Measurements from ENCODE around the gene ANKS1A. TPM values are rescaled to one million over a fixed set of nuclear protein-coding genes. Genes with fewer than 3 reads are reported as not detected.

The ANKS1A gene
- total RNA-seq, 1 experiment from 2014 or later = 26.5 TPM

- Histone ChIP-seq H3K79me2 (ENCODE audit: insufficient read depth, low read length) (no peaks in the 10 kb centered on the region), H4K91ac (ENCODE audit: insufficient read length, low read depth, low read length) (no peak overlapping the region), H4K5ac (ENCODE audit: insufficient read length, low read depth, low read length) (no peak overlapping the region), H4K8ac (replicated peaks; ENCODE audit: insufficient read length, low read depth, low read length) (no peak overlapping the region), H2BK20ac (ENCODE audit: low read depth, low read length, poor library complexity, severe bottlenecking) (no peak overlapping the region), H3K4ac (ENCODE audit: low read depth, low read length) (no peak overlapping the region), H2BK5ac (ENCODE audit: insufficient read length, low read length) (no peak overlapping the region), H3K14ac (ENCODE audit: insufficient read depth, low read length) (no peak overlapping the region), H3T11ph (ENCODE audit: low read length) (no peak overlapping the region), H3K9me3 (ENCODE audit: control insufficient read depth, low read depth, low read length) (no peaks in the 10 kb centered on the region), H3K23ac (ENCODE audit: insufficient read length, low read depth, low read length) (no peak overlapping the region), H4K20me1 (ENCODE audit: control insufficient read depth, insufficient read depth, insufficient read length) (no peaks in the 10 kb centered on the region), H3K18ac (ENCODE audit: insufficient read length, low read depth, low read length) (no peak overlapping the region), H3K23me2 (ENCODE audit: insufficient read length, low read depth, low read length, poor library complexity, severe bottlenecking) (no peaks in the 10 kb centered on the region), H3K27ac (ENCODE audit: insufficient read length, low read depth, low read length) (no peak overlapping the region), H2BK12ac (ENCODE audit: insufficient read length, low read depth, low read length) (no peak overlapping the region), H3K56ac (ENCODE audit: insufficient read length, low read depth, low read length) (no peak overlapping the region), H2BK120ac (ENCODE audit: low read depth, low read length, poor library complexity, severe bottlenecking) (no peak overlapping the region), H3K4me1 (ENCODE audit: insufficient read depth, low read length) (no peaks in the 10 kb centered on the region), H3K4me2 (ENCODE audit: insufficient read depth, insufficient read length, low read length) (no peak overlapping the region), H3K9ac (ENCODE audit: extremely low read depth, insufficient read length, low read length) (no peak overlapping the region), H2AFZ (ENCODE audit: low read length) (no peak overlapping the region), H2BK15ac (ENCODE audit: low read depth, low read length) (no peak overlapping the region), H2AK5ac (ENCODE audit: insufficient read length, low read length) (no peak overlapping the region), H3K79me1 (ENCODE audit: insufficient read depth, low read depth, low read length, poor library complexity, severe bottlenecking) (no peaks in the 10 kb centered on the region), H3K27me3 (ENCODE audit: insufficient read depth, low read length) (no peaks in the 10 kb centered on the region)
- H3K36me3 Mint-ChIP-seq (ENCODE audit: insufficient read depth in 1 of 3, low read depth in 3 of 3) = peaks cover 23 to 67% (median 62%) of the 10 kb centered on the region in 3 experiments
- DNase-seq = no peak
- TF ChIP-seq CTCF (conservative IDR thresholded peaks at IDR 0.05) = peak; percentile 37; the same call in 2 of the 3 replicates
- peak overlapping the region in 1 of 3 experiments; percentile 64; a peak in 1 of 7 replicates for H3K27ac Mint-ChIP-seq
- H3K9me3 Mint-ChIP-seq = no peaks in the 10 kb centered on the region
- no peaks in the 10 kb centered on the region for H3K27me3 Mint-ChIP-seq (ENCODE audit: low read depth)
- no CpG with 5 or more reads among the region's 3 CpGs for WGBS (ENCODE audit: extremely low coverage, insufficient read length, low lambda C conversion rate)
- H3K4me3 Mint-ChIP-seq = no peak overlapping the region
- no peaks in the 10 kb centered on the region for H3K4me1 Mint-ChIP-seq
These were observed 21.6 kb upstream of the ANKS1A start for GRCh38 chr6:34867484-34867883.

Data from H9 (cell line).